Thyroid gland (tissue), 4 donors: ENCODE measurements around the gene DLX1. TPM values are rescaled to one million over a fixed set of nuclear protein-coding genes. Genes with fewer than 3 reads are reported as not detected.
"Not testable (repeated sequence)": the region's sequence is repeated elsewhere in the genome, so short reads cannot be mapped to it uniquely, and the experiment has no call there.

Source experiments
- DNase-seq, 2 donors: peaks; one replicate each; pipeline ENCODE4 v3.0.0-alpha.2; 2019
- H3K27ac ChIP-seq, 3 donors: fragments of 200-600 bp; sonication (generic); 1 replicate in 2 of 3; 2 replicates in 1 of 3; pipeline ENCODE4 v1.5.1; 2016 to 2019; ENCODE audit warnings: mild to moderate bottlenecking in 1 of 3, moderate library complexity in 1 of 3
- H3K27me3 ChIP-seq: fragments of 200-600 bp; sonication (generic); one replicate; pipeline ENCODE4 v1.5.1; 2019
- H3K36me3 ChIP-seq, 2 donors: fragments of 200-600 bp; sonication (generic); one replicate each; pipeline ENCODE4 v1.5.1; 2016 to 2019
- H3K4me1 ChIP-seq, 2 donors: fragments of 200-600 bp; sonication (generic); one replicate each; pipeline ENCODE4 v1.5.1; 2017 to 2019
- H3K4me3 ChIP-seq, 3 donors: fragments of 200-600 bp; sonication (generic); replicated peaks in 1 of 3; 1 replicate in 2 of 3; 2 replicates in 1 of 3; pipeline ENCODE4 v1.5.1; 2016; ENCODE audit warnings: mild to moderate bottlenecking in 1 of 3
- H3K9me3 ChIP-seq: fragments of 200-600 bp; sonication (generic); one replicate; pipeline ENCODE4 v1.5.1; 2017
- POLR2A ChIP-seq, 2 donors: fragments of 450-650 bp; IDR thresholded peaks; one replicate each; pipeline ENCODE4 v1.6.1; 2017; ENCODE audit warnings: antibody characterized with exemption in 2 of 2, mild to moderate bottlenecking in 2 of 2, moderate library complexity in 1 of 2
- WGBS, 2 donors: methylation state at CpG; one replicate each; pipeline ENCODE4 v1.1.5; 2017; 5-methylcytosine and 5-hydroxymethylcytosine counted together
- intact Hi-C: fragments of 100-400 bp; cut with DNase I; formaldehyde crosslinking; loops from one replicate; pipeline ENCODE4 v1.15.1; 2023
- total RNA-seq, 4 donors: library from RNA; depleted of rRNA; stranded (reverse); fragments of >200 nt; gene quantifications; one replicate each; pipeline ENCODE4 v1.2.3, GENCODE V29; 2016
- TF ChIP-seq, protein P1 (sequence below), 6 experiments: fragments of 200-600 bp in 3 of 6; fragments of 450-650 bp in 3 of 6; sonication (generic) in 3 of 6; IDR thresholded peaks; one replicate each; pipeline ENCODE4 v1.5.1; 2016 to 2019; ENCODE audit warnings: antibody characterized with exemption in 6 of 6, mild to moderate bottlenecking in 2 of 6, inconsistent platforms in 1 of 6, moderate library complexity in 1 of 6

Gene DLX1
- total RNA-seq, 4 donors from 2014 or later = 0.68 to 1.5 (median 1.0) TPM

DNA sequence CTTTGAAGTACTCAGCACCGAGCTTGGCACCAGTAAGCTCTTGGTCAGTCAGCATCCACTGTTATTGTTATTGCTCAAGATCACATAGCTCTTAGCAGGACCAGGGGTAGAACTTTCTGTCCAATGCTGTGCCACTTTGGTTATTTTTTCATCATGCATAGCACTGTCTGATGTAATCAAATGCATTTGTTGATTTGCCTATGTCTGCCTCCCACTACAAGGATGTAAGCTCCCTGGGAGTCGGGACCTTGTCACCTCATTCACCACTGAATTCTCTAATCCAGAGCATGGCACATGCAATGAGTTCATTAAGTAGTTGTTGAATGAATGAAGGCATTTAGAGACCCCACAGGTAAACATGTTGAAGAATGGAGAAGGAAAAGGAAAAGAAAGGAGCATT is 29.0 kb upstream of the DLX1 start:
- WGBS, 2 donors = 89 to 92% methylated on average over 2 of the region's 2 CpGs
- intact Hi-C loops = no loop called here

DNA sequence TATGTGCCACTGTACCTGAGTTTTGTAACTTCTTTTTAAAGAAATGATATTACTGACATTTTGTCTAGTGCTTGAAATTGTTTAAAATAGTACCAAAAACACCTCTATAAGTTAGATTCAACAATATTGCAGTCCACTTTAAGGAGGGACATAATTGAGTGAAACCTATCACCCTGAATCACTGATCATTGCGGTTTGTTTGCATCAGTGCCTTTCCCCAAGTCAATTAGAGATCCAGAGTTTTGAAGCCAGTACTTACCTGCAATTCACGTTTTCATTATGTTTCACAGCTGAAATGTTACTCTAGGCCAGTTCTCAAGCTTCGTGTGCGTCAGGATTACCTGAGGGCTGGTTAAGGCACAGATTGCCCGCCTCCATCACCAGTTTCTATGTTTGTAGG is 26.6 kb upstream of the DLX1 start:
- Histone ChIP-seq H3K27me3 (no peaks in the 10 kb centered on the region), H3K4me1 (no peaks in the 10 kb centered on the region), H3K9me3 (no peaks in the 10 kb centered on the region), H3K36me3 (no peaks in the 10 kb centered on the region), H3K27ac (no peak overlapping the region), H3K4me3 (no peak overlapping the region)
- WGBS, 2 donors = 95 to 96% methylated on average over 5 of the region's 5 CpGs
- TF ChIP-seq, protein P1, sequence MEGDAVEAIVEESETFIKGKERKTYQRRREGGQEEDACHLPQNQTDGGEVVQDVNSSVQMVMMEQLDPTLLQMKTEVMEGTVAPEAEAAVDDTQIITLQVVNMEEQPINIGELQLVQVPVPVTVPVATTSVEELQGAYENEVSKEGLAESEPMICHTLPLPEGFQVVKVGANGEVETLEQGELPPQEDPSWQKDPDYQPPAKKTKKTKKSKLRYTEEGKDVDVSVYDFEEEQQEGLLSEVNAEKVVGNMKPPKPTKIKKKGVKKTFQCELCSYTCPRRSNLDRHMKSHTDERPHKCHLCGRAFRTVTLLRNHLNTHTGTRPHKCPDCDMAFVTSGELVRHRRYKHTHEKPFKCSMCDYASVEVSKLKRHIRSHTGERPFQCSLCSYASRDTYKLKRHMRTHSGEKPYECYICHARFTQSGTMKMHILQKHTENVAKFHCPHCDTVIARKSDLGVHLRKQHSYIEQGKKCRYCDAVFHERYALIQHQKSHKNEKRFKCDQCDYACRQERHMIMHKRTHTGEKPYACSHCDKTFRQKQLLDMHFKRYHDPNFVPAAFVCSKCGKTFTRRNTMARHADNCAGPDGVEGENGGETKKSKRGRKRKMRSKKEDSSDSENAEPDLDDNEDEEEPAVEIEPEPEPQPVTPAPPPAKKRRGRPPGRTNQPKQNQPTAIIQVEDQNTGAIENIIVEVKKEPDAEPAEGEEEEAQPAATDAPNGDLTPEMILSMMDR (IDR thresholded peaks at IDR 0.05) = no peak
- TF ChIP-seq POLR2A (IDR thresholded peaks at IDR 0.05) = no peak
- no peak for DNase-seq
- intact Hi-C loops = no loop called here

More for the DNA sequence above, 29.0 kb upstream of the DLX1 start:
- H3K36me3 ChIP-seq = no peaks in the 10 kb centered on the region
- H3K4me1 ChIP-seq = no peaks in the 10 kb centered on the region
- H3K27me3 ChIP-seq = no peaks in the 10 kb centered on the region
- H3K27ac ChIP-seq = no peak overlapping the region
- DNase-seq = no peak
- no peaks in the 10 kb centered on the region for H3K9me3 ChIP-seq
- no peak for TF ChIP-seq POLR2A (IDR thresholded peaks at IDR 0.05)
- TF ChIP-seq, protein P1 (IDR thresholded peaks at IDR 0.05) = no peak
- no peak overlapping the region for H3K4me3 ChIP-seq

DNA sequence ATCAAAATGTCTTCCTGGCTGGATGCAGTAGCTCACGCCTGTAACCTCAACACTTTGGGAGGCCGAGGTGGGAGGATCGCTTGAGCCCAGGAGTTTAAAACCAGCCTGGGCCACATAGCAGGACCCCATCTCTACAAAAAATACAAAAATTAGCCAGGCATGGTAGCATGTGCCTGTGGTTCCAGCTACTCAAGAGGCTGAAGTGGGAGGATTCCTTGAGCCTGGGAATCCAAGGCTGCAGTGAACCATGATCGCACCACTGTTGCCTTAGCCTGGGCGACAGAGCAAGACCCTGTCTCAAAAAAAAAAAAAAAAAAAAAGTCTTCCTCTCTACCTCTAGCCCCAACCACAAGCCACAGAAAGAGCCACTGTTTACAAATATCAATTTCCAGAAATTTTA is 25.2 kb upstream of the DLX1 start:
- H3K9me3 ChIP-seq, H3K4me3 ChIP-seq, intact Hi-C loops, H3K4me1 ChIP-seq, H3K27ac ChIP-seq, H3K36me3 ChIP-seq, H3K27me3 ChIP-seq, DNase-seq: not testable (repeated sequence)
- WGBS, 2 donors = 89 to 90% methylated on average over 5 of the region's 5 CpGs

DNA sequence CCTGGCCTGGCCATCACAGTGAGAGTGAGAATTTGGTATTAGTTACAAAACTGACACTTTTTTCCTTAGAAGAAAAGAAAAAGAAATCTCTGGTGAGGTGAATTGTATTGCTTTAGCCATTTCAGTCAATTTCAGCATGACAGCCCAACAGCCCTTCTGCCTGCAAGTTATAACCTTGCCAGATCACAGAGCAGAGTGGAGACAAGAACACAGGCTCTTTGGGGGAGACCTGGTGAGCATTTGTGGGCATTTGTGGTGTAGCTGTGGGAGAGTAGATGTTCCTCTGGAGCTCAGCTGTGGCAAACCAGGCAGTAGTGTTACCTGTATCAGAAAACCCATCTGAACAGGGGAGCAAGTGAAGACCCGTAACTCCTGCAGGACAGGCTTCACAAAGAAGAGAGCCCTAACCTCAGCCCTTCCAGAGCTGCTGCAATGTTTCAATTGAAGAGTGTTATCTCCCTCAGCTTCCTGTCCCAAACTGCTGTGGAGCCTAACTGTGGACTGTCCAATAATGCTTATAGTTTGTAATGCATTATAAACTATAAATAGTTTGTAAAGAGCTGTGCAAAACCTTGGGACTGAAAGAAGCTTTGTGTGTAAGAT is 22.8 kb upstream of the DLX1 start:
- H3K36me3 ChIP-seq = no peaks in the 10 kb centered on the region
- WGBS, 2 donors = 90 to 100% methylated on average over 1 of the region's 1 CpG
- no peaks in the 10 kb centered on the region for H3K9me3 ChIP-seq
- H3K4me1 ChIP-seq = no peaks in the 10 kb centered on the region
- H3K27ac ChIP-seq = no peak overlapping the region
- DNase-seq = no peak
- TF ChIP-seq POLR2A (IDR thresholded peaks at IDR 0.05) = no peak
- TF ChIP-seq, protein P1 (IDR thresholded peaks at IDR 0.05) = no peak
- no peaks in the 10 kb centered on the region for H3K27me3 ChIP-seq
- no peak overlapping the region for H3K4me3 ChIP-seq
- intact Hi-C loops = no loop called here

DNA sequence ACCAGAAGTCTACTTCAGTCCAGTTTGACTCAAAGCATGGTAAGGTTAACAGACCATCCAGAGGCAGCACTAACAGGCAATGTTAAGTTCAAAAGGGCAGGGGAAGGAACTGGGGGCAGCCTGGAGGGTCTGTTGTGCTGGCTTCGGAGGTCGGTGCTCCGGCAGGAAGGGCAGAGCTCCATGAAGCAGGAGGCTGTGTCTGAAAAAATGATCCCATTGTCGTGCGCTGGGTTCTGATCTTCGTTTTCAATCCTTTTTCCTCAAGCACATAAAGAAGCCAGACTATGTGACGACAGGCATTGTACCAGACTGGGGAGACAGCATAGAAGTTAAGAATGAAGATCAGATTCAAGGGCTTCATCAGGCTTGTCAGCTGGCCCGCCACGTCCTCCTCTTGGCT is 21.9 kb upstream of the DLX1 start:
- H3K27ac ChIP-seq = no peak overlapping the region
- no peaks in the 10 kb centered on the region for H3K36me3 ChIP-seq
- no peak for DNase-seq
- no peaks in the 10 kb centered on the region for H3K4me1 ChIP-seq
- TF ChIP-seq POLR2A (IDR thresholded peaks at IDR 0.05) = no peak
- TF ChIP-seq, protein P1 (IDR thresholded peaks at IDR 0.05) = no peak
- H3K27me3 ChIP-seq = no peaks in the 10 kb centered on the region
- intact Hi-C loops = no loop called here
- WGBS, 2 donors = 85 to 90% methylated on average over 9 of the region's 9 CpGs
- H3K4me3 ChIP-seq = no peak overlapping the region
- H3K9me3 ChIP-seq = no peaks in the 10 kb centered on the region

DNA sequence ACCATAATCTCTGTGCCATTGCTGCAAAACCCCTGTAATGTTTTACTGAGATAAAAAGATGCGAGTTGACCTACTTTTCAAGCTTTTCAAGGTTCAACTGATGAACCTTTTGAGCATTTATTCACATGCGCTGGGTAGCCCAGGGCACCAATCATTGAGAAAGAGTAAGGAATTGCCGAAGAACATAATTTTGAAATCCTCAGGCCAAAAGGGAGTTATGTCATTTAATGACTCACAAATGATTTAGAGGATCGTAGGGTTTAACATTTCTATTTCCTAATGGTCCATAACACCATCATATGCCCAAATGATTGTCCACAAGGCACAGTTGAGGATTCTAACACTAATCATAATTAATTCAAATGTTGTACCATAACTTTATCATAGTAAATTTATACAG is 20.2 kb upstream of the DLX1 start:
- intact Hi-C loops = no loop called here
- WGBS, 2 donors = 80 to 87% methylated on average over 4 of the region's 4 CpGs
- no peak overlapping the region for H3K4me3 ChIP-seq
- DNase-seq = no peak
- H3K4me1 ChIP-seq = no peaks in the 10 kb centered on the region
- no peak overlapping the region for H3K27ac ChIP-seq
- TF ChIP-seq POLR2A (IDR thresholded peaks at IDR 0.05) = no peak
- TF ChIP-seq, protein P1 (IDR thresholded peaks at IDR 0.05) = no peak
- H3K27me3 ChIP-seq = no peaks in the 10 kb centered on the region
- no peaks in the 10 kb centered on the region for H3K36me3 ChIP-seq
- H3K9me3 ChIP-seq = no peaks in the 10 kb centered on the region
